GM19025 (cell line): ENCODE data around the gene BANF2.
"Not testable (repeated sequence)": the region's sequence is repeated elsewhere in the genome, so short reads cannot be mapped to it uniquely, and the experiment has no call there.

Experiments
- ATAC-seq: cut with Tn5 transposase; IDR thresholded peaks from one replicate; pipeline ENCODE4 v1.9.1; 2021; ENCODE audit warnings: mild to moderate bottlenecking, low read depth, moderate library complexity; ENCODE audit not compliant: unreplicated experiment

BANF2 gene

DNA sequence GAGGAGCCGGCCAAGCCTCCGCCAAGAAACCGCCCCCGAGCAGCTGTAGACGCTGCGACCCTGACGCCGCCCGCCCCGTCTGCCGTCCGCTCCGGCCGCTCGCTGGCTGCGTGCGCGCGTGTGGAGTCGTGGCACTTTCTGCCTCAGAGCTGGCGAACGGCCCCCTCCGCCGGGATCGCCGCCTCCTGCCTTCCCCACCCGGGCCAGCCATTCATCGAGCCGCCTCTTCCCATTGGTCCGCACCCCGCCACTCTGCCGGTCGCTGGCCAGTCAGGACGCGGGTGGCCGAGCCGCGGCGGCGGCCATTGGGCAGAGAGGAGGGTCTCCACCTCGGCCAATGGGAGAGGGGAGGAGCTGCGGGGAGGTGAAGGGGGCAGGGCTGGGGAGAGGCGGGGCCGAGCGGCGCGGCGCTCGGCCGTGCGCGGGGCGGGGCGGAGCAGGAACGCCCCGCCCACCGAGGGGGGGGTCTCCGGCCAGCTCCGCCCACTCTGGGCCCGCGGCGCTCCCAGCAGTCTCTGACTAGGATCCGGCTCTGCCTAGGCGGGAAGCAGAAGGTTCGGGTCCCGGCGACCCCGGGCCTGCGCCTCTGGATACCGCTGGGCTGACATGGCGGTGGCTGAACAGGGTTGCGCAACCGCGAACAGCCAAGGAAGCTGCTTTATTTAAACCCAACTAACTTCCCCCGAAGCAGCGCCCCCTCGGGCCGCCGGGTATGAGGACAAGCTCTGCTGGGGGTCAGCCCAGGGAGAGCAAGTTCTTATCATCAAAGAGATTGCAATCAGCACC lies 17.5 kb upstream of the BANF2 start, which contains the start of gene RRBP1:
TSS of gene RRBP1 (minus strand) at position 140 of the 786 bp plus-strand sequence. CDS start 21,735 bp downstream, outside the sequence.
- peak; percentile 85 for ATAC-seq

DNA sequence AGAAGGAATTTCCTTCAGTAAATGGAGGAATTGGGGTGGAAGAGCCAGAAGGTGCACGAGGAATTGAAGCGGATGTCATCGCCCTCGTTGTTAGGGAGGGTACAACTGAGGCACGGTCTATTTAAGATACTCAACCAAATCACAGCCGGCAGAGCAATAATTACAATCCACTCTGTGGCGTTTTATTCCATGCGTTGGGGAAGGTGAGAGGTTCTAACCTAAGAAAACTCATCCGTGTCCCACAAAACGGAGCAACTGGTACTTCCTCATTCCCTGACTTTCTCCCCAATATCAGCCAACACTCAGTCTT lies 16.9 kb upstream of the BANF2 start:
- ATAC-seq = no peak

DNA sequence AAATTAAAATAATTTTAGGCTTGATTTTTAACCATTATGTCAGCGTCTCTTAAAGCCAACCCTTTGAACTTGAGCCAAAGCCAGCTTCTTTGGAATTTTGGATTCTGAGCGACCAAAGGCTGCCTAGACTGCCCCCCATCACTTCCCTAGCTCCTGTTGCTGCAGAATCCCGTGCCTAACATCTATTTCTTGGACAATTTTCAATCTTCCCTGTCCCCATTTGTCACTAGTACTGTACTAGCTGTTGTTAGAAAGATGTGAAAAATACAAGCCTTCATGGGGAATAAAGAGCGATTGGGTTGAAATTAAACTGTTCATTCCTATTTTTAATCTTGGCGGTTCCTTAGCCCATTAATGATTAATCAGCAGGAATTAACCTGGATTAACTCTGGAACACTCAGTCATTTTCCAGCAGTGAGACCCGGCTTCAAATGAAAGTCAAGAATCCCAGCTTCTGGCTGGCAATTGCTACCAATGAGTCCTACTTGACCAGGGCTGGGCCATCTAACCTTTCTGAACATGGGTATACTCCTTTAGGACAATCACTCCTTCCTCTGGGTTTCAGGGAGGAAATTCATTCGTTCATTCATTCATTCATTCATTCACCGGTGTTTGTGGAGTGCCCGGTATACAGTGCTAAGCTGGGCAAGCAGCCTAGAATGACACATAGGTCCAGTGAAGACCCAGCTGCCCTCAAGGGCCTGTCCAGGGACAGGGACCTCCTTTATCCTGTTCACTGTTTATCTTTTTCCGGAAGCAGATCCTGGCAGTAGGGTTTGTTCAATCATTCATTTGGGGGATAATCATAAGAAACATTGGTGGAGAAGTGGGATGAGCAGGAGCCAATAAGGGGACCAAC lies 16.3 kb upstream of the BANF2 start:
- no peak for ATAC-seq

DNA sequence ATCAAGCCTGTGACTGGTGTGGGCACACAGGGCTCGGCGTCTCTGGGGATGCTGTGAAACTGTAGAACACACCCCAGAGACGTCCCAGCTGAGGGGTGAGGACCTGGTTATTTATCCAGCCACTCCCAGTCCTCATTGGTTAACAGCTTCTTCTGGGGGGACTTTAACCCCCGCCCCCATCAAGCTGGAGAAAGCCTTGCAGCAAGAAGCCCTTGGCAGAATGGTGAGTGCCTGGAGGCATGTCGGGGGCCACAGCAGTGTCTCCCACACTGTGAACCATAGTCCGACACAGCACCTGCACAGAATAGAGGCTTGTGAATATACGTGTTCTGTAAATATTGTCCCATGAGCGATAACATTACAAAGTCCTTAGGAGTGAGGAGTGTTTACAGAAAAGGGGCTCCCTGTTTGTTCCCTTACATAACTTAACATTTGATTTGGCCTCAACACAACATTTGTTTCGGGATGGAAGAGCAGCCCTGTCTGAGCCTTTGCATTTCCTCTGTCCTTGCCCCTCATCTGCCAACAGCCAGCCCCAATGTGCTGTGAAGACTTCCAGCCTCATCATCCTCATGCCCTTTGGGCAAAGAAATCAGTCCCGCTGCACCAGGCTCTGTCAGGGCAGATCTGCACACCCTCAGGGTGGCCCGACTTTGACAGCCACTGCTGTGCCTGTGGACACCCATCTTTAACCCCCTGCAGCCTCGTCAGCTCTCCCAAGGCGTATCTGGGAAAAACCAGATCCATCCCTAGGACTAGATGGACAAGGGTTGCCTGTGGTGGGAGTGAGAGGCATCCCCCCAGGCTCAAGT lies 15.5 kb upstream of the BANF2 start:
- no peak for ATAC-seq

DNA sequence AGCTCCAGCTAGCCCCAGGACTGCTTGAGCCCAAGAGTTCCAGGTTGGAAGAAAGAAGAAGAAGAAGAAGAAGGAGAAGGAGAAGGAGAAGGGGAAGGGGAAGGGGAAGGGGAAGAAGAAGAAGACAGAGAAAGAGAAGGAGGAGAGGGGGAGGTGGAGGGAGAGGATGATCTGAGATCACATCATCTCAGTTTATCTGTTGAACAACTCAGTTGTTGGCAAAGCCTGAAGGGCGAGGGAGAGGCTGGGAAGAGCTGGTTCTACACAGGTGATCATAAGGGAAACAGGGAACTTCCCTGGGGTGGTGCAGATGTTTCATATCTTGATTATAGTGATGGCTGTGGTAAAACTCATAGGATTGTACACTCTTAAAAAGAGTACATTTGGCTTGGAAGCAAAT lies 14.6 kb upstream of the BANF2 start:
- no peak for ATAC-seq

DNA sequence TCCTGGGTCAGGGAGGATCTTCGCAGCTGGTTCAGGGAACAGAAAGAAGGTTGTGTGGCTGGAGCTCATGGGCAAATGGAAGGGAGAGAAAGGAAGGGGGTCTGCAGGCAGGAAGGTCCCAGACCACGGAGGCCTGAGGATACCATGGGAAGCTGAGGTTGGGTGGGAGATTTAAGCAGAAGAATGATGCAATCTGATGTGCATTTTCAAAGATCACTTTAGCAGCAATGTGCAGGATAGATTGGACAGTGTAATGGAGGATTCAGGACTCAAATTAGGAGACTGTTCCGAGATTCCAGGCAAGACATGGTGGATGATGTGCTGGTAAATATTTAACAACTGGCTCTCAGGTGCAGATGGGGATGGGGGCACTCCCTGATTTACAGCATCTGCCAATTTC lies 12.0 kb upstream of the BANF2 start:
- ATAC-seq = no peak

DNA sequence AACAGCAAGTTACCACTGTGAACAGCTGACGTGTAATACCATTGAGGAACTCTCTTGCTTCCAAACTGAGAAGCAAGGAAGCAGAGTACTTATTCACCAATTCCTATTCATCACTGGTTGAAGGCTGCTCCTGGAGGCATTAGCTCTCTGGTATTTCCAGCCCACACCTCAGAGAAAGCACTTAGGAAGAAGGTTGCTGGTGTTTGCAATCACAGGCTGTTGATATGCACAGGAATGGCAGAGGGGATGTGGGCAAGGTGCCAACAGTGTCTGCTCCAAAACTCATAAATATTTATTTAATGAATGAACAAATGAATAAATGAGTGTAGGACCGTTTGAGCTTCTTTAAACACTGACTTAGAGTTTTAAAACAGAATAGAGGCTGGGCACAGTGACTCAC lies 10.8 kb upstream of the BANF2 start:
- no peak for ATAC-seq

DNA sequence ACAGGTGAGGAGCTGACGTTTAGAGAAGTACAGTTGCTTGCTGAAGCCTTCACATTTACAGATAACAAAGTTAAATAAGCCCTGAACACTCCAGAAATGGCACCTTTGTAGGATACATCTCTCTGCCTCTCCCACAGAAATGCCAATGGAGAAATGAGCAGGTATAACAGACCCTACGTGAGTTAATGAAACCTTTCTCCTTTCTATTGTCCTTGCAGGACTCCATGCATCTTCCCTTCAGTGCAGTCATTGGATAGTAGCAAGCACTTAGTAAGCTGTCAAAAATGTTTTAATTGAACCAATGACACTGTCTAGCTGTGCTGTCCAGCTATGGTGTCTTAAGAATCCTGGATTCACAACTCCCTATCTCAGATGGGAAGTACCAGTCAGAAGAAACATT lies 9.6 kb upstream of the BANF2 start:
- ATAC-seq = no peak

DNA sequence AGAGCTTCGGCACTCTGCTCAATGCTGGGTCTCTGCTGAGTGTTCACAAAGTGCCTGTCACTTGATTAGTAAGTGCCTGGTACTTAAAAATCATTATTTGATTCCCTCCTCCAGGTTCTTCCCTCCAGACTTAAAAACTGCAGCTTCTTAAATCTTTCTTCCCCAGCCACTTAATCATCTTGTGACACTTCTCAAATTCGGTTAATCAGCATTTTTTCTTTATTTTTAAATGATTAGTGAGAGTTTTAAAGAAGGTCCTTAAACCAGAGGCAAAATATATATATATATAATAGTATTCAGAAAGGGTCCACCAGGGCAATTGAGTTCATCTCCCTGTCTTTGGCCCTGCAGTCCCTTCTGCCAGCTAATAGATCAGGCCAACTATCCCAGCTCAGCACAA lies 8.0 kb upstream of the BANF2 start:
- no peak for ATAC-seq

DNA sequence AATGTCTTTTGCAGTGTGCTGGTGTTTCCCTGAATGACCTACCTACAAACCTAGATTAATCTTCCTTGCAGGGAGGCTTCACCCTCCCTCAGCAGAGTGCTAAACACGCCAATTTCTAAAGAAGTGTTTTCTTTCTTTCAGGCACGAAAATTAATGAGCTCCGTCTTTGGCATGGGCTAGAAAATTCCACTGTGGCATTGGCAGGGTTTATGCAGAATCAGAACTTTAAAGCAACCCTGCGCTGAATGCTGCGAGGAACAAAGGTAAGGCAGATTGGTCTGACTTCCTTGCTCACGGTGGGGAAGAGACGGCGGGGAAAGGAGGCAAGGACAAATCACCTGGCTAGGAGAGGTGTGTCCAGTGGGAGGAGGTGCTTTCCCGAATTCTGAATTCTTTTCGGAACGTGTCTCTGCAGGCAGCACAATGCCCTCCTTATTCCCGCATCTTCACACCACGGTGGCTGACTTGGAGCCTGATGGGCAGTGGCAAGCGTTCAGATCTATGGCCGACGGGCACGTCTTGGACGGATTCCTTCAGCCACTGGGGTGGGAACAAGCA lies 6.2 kb upstream of the BANF2 start:
- ATAC-seq = no peak

DNA sequence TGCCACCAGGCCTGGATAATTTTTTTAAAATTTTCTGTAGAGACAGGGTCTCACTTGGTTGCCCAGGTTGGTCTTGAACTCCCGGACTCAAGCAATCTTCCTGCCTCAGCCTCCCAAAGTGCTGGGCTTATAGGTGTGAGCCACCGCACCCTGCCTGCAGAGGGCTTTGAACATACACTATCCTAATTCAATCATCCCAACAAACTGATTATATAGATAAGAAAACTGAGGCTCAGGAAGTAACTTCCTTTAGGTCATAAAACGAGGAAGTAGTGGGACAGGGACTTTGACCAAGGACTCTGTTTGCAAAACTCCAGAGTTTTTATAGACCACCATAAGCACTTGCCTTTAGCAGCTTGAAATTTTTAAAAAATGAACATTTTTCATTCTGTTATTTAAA lies 5.0 kb upstream of the BANF2 start:
- no peak for ATAC-seq

DNA sequence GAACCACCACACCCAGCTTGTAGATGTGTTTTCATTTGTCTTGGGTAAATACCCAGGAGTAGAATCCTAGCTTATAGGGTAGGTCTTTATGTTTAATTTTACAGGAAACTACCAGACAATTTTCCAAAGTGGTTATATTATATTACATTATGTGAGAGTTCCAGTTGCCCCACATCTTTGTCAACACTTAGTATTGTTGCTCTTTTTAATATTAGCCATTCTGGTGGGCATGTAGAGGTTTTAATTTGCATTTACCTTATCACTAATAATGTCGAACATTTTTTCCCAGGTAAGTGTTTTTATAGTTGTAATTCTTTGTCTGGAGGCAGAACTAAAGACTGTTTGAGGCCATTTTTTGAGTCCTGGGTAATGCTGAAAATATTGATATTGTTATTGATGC lies 3.5 kb upstream of the BANF2 start:
- ATAC-seq = no peak

DNA sequence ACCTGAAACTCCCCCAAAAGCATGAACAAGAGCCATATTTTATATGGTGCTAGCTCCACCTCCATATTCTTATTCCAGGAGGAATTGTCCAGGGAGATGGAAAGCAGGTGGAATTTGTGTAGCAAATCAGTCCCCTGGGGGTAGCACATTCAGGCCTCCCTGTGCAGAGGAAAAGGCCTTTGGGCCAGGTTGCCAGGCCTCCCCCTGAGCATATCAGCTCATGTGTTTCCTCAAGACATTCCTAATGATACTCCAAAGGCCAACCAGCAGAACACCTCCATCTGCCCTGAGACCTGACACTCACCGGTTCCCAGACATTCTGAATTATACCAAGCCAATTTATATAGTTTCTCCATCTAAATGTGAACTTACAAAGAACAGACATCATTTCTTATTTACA lies 2.6 kb upstream of the BANF2 start:
- no peak for ATAC-seq

DNA sequence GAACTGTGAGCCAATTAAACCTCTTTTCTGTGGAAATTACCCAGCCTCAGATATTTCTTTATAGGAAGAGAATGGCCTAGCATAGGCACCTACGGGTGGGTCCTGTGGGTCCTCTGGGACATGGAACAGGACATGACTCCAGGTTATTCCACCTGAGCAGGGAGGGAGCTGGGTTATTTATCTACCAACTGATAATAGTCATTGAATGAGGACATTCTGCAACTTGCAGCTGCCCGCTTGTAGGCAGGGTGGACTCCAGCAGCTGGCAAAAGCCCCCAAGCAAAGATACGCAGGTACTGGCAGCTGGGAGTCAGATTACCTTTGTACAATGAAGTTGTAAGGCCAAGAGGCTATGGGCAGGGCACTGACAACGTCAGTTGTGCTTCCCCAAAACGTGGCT lies 1.4 kb upstream of the BANF2 start:
- ATAC-seq = no peak

DNA sequence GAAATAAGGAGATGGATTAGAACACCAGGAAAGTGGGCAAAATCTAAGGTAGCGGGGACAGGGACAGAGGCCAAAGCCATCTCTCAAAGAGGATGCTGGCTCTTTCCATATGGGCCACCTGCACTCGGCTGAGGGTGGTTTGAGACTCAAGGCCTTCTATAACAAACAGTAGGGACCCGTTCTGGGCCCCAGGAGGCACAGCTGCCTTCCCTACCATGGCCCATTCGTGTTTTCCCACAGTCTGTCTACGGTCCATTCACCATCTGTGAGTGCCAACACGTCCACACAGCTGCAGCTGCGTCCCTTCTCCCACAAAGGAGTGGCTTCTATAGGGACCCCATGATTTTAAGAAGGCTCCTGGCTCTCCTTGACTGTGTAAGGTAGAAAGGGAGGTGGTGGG lies 871 bp downstream of the BANF2 start:
- ATAC-seq = no peak

DNA sequence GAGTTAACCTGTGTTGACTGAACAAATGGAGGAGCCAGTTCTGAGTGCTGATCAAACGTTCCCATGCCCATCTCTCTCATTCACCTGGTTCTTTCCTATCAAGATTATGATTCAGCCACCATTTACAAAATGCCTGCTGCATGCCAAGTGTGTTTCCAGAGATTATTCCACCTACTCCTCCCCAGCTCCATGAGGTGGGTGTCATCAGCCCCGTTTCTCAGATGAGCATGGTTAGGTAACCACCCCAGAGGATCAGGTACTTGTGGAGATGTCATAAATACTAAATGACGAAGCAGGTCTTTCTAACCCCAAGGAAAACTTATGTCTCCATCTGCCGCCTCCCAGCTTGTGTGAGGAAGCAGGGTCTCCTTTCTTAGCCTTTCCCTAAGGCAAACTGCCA lies 2.1 kb downstream of the BANF2 start:
- ATAC-seq = no peak

DNA sequence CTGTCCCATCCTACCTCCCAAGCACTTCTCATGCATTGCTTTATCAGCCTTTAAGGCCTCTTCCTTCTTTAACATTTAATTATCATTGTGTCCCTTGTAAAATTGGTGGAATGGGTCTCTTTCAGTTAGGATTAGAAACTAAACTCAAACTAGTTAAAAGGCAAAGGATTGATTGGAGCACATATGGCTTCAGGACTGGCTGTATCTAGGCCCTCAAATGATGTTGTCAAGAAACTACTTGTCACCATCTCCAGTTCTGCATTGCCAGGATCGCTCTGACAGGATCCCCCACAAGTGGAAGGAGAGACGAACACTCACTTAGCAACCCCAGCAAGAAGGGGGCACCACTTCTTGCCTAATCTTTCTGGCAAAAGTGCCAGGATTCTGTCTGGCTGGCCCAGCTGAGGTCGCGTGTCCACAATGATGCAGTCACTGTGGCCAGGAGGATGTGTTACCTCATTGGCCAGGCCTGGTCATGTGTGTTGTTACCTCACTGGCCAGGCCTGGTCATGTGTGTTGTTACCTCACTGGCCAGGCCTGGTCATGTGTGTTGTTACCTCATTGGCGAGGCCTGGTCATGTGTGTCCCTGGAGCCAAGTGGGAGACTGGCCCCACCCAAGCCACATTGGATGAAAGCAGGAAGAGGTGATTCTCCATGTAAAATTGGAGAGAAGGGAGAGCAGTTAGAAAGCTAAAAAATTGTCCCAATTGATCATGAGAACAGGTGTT lies 5.0 kb downstream of the BANF2 start:
- no peak for ATAC-seq

DNA sequence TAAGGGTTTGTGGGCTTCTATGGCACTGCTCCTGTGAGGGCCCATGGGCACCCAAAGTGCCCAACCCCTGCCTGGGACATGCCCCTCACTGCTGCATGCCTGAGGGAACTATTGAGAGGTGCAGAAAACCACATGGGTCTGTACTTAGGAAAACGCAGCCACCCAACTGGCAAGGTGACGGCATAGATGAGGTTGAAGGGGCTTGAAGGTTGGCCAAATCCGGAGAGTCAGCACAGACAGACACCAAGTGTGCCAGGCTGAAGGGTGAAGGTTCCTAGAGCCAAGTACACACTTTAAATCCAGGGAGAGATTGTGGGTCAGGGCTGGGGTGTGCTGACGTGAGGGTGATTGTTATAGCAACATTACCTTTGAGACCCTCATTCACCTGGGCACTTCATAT lies 6.2 kb downstream of the BANF2 start:
- ATAC-seq = no peak

DNA sequence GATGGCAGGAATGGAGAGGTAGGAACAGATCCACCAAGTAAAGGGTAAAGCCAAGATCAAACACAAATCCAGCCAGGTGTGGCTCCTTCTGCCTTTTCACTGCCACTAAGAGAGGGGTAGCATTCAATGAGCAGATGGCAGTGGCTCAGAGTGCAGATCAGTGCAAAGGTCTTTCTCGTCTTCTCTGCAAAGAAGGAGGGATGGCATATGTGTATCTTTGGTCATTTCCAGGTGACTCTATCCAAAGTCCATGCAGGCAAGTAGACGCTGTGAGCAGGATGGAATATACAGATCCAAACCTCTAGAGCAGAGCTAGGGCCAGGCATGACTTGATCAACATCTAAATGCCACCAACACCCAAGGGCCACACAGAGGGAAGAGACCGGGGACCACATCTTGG lies 6.9 kb downstream of the BANF2 start:
- ATAC-seq = no peak

DNA sequence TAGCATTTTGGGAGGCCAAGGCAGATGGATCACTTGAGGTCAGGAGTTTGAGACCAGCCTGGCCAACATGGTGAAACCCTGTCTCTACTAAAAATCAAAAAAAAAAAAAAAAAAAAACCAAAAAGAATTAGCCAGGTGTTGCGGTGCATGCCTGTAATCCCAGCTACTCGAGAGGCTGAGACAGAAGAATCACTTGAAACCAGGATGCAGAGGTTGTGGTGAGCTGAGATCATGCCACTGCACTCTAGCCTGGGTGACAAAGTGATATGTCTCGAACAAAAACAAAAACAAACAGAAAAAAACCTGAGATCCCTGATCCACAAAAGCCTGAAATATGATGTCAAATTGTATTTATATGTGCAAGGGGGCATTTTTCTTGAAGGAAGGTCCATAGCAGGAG lies 8.2 kb downstream of the BANF2 start:
- ATAC-seq = not testable (repeated sequence)
